ENCODE data around the gene SORCS3. TPM values are rescaled to one million over a fixed set of nuclear protein-coding genes. Genes with fewer than 3 reads are reported as not detected.

Gene SORCS3
- total and polyA plus RNA-seq, 9 of the 15 experiments (the other 6 are each of a cell fraction or from before 2014, with no cell fraction given) = not detected

DNA sequence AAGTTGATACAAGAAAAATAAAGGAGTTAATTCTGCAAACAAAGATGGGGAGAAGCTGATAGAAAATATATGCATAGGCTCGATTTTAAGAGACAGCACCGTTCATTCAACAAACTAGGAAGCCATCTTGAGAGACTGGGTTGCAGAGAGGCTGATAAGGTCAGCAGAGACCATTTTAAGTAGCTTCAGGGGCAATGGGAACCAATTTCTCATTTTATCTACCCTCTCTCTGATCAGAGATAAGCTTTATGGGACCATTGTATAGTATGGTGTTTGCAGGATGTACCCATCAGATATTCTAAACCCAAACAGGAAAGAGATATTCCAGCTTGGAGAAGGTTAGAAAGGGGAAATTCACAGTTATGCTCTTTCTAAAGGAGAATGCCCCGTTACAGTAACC lies 499.5 kb downstream of the SORCS3 start:
- ChIA-PET POLR2A (no interaction called here), CTCF (ENCODE audit: low intra/inter-chr PET ratio) (no interaction called here)
- intact Hi-C loops (cut with micrococcal nuclease) = no loop called here
- no peaks in the 10 kb centered on the region for H4K20me1 ChIP-seq (replicated peaks; ENCODE audit: control insufficient read depth, insufficient read depth, low read length)
- in situ Hi-C loops (cut with MboI) = no loop called here
- H3K36me3 ChIP-seq (ENCODE audit: control insufficient read depth, insufficient read depth, low read length) = no peaks in the 10 kb centered on the region
- no peak for ATAC-seq
- no peak for DNase-seq (ENCODE audit: extremely low read depth in 1 of 4, low spot score in 3 of 4)
- H3K79me2 ChIP-seq (ENCODE audit: control insufficient read depth, insufficient read depth, low read length) = no peaks in the 10 kb centered on the region
- BruUV-seq (replicated peaks) = no TSS peak
- no peak overlapping the region for H3K4me3 ChIP-seq
- no peak overlapping the region for H3K9ac ChIP-seq (ENCODE audit: insufficient read depth in 1 of 2, low read depth in 2 of 2, low read length in 2 of 2)
- no peaks in the 10 kb centered on the region for H3K27me3 ChIP-seq (ENCODE audit: control insufficient read depth in 2 of 2, insufficient read depth in 2 of 2, low read length in 2 of 2)
- whole genome bisulfite sequencing (ENCODE audit: insufficient coverage, low coverage, missing lambda C conversion rate) = 5% methylated on average over 3 of the region's 3 CpGs
- H3K9me3 ChIP-seq (replicated peaks; ENCODE audit: control insufficient read depth, insufficient read depth, low read depth, low read length) = no peaks in the 10 kb centered on the region
- H2AFZ ChIP-seq (ENCODE audit: low read depth, low read length) = no peak overlapping the region
- TF ChIP-seq SMAD2 (IDR thresholded peaks at IDR 0.05; ENCODE audit: low read depth, low read length) = no peak
- TF ChIP-seq NCOA2 (IDR thresholded peaks at IDR 0.05; ENCODE audit: partially characterized antibody in 2 of 2) = no peak
- no peak for TF ChIP-seq MTA1 (IDR thresholded peaks at IDR 0.05; ENCODE audit: borderline replicate concordance)
- TF ChIP-seq ILF3 (IDR thresholded peaks at IDR 0.05; ENCODE audit: borderline replicate concordance) = no peak
- no peak for TF ChIP-seq NR3C1 (CRISPR knock-in tag; IDR thresholded peaks at IDR 0.05)
- TF ChIP-seq, protein P1, sequence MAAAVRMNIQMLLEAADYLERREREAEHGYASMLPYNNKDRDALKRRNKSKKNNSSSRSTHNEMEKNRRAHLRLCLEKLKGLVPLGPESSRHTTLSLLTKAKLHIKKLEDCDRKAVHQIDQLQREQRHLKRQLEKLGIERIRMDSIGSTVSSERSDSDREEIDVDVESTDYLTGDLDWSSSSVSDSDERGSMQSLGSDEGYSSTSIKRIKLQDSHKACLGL (CRISPR knock-in tag; IDR thresholded peaks at IDR 0.05; ENCODE audit: borderline replicate concordance, poor library complexity, severe bottlenecking) = no peak
- no peak for TF ChIP-seq ZNF408 (CRISPR knock-in tag; IDR thresholded peaks at IDR 0.05; ENCODE audit: low read depth)
- no peak for TF ChIP-seq MCM7 (IDR thresholded peaks at IDR 0.05)
- TF ChIP-seq, protein P2, sequence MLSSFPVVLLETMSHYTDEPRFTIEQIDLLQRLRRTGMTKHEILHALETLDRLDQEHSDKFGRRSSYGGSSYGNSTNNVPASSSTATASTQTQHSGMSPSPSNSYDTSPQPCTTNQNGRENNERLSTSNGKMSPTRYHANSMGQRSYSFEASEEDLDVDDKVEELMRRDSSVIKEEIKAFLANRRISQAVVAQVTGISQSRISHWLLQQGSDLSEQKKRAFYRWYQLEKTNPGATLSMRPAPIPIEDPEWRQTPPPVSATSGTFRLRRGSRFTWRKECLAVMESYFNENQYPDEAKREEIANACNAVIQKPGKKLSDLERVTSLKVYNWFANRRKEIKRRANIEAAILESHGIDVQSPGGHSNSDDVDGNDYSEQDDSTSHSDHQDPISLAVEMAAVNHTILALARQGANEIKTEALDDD (IDR thresholded peaks at IDR 0.05) = no peak
- FAIRE-seq = no peak
- no peak overlapping the region for H3K27ac ChIP-seq (ENCODE audit: extremely low read depth, low read depth, low read length)
- H3K4me2 ChIP-seq (ENCODE audit: insufficient read depth, low read length) = no peak overlapping the region
- no peaks in the 10 kb centered on the region for H3K4me1 ChIP-seq (replicated peaks in 1 of 2; ENCODE audit: control insufficient read depth in 2 of 2, insufficient read depth in 2 of 2, low read length in 2 of 2)
- H3K9me1 ChIP-seq (ENCODE audit: control insufficient read depth, insufficient read depth, low read length) = no peaks in the 10 kb centered on the region

Measured in K562 (cell line).